Type B pancreatic cell (in vitro differentiated cells): ENCODE measurements around the gene LRFN2. TPM values are rescaled to one million over a fixed set of nuclear protein-coding genes. Genes with fewer than 3 reads are reported as not detected.

ENCODE experiments used
- DNase-seq: peaks from one replicate; pipeline ENCODE4 v3.0.0; 2021; ENCODE audit warnings: mixed read lengths; ENCODE audit not compliant: unreplicated experiment; ENCODE audit errors: extremely low spot score
- H3K27ac Mint-ChIP-seq: 2 replicates; pipeline ENCODE4 v1.8.0; 2021; ENCODE audit warnings: mild to moderate bottlenecking, mixed read lengths
- H3K27me3 Mint-ChIP-seq: 2 replicates; pipeline ENCODE4 v1.8.0; 2021; ENCODE audit warnings: mixed read lengths
- H3K36me3 Mint-ChIP-seq: 2 replicates; pipeline ENCODE4 v1.8.0; 2021; ENCODE audit warnings: mixed read lengths
- H3K4me1 Mint-ChIP-seq: one replicate; pipeline ENCODE4 v1.8.0; 2021; ENCODE audit warnings: mixed read lengths; ENCODE audit not compliant: unreplicated experiment
- H3K4me3 Mint-ChIP-seq: 2 replicates; pipeline ENCODE4 v1.8.0; 2021; ENCODE audit warnings: mild to moderate bottlenecking, mixed read lengths
- H3K9me3 Mint-ChIP-seq: 2 replicates; pipeline ENCODE4 v1.8.0; 2021; ENCODE audit warnings: mixed read lengths
- CTCF ChIP-seq: fragments of 200-600 bp; sonication (generic); conservative IDR thresholded peaks from 2 replicates; pipeline ENCODE4 v1.5.0; 2021; ENCODE audit warnings: antibody characterized with exemption, mild to moderate bottlenecking
- total RNA-seq: library from RNA; stranded (reverse); gene quantifications from 2 replicates; pipeline ENCODE4 v1.2.1, GENCODE V29; 2021; ENCODE audit warnings: low replicate concordance

The LRFN2 gene
- total RNA-seq, 1 donor from 2014 or later = 3.4 TPM

DNA sequence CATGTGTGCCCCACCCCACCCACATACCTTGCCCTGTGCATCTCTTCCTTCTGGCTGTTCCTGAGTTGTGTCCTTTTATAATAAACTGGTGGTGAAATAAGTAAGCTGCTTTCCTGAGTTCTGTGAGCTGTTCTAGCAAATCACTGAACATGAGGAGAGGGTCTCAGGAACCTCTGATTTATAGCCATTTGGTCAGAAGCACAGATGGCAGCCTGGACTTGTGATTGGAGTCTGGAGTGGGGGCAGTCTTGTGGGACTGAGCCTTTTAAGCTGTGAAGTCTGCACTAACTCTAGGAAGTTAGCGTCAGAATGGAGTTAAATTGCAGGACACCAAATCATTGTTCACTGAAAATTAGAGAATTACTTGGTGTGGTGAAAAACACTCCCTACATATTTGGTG lies 245.4 kb downstream of the LRFN2 start:
- no peaks in the 10 kb centered on the region for H3K36me3 Mint-ChIP-seq
- peaks cover 30% of the 10 kb centered on the region for H3K4me1 Mint-ChIP-seq
- H3K27me3 Mint-ChIP-seq = peaks cover 21% of the 10 kb centered on the region
- DNase-seq = no peak
- H3K4me3 Mint-ChIP-seq = no peak overlapping the region
- no peak overlapping the region for H3K27ac Mint-ChIP-seq
- H3K9me3 Mint-ChIP-seq = no peaks in the 10 kb centered on the region
- TF ChIP-seq CTCF = no peak
